Measurements from ENCODE around the gene KCNAB1. TPM values are rescaled to one million over a fixed set of nuclear protein-coding genes. Genes with fewer than 3 reads are reported as not detected.

Gene KCNAB1
- total RNA-seq, 2 donors from 2014 or later, result 0.49 to 0.81 TPM

DNA sequence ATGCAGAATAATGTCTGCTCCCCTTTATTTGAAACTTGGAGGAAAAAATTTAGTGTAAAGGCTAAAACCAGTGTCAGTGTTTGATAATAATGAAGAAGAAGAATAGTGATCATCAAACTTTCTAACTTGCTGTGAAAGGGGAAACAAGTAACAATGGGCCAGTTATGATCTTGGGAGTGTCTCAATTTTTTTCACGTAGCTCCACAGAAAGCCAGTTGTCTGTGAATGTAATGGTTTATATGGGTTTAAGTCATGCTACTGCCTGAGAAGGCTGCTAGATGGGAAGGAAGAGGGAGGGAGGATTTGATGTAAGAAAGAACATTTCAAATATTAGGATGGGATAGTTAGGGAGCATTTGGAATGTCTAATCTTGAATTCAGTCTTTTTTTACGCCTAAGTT, 455.7 kb downstream of the KCNAB1 start:
- Histone ChIP-seq H3K9ac (ENCODE audit: extremely low read depth, low read length, poor library complexity, severe bottlenecking) (no peak overlapping the region), H3K27me3 (ENCODE audit: control insufficient read depth, insufficient read depth, low read length, poor library complexity, severe bottlenecking) (no peaks in the 10 kb centered on the region), H3K4me3 (ENCODE audit: low read length) (no peak overlapping the region), H3K4me1 (ENCODE audit: control insufficient read depth, insufficient read depth, low read length) (no peaks in the 10 kb centered on the region), H3K36me3 (ENCODE audit: control insufficient read depth, insufficient read depth, low read length) (no peaks in the 10 kb centered on the region), H3K27ac (ENCODE audit: low read depth, low read length) (no peak overlapping the region), H3K9me3 (ENCODE audit: control insufficient read depth, low read length) (no peaks in the 10 kb centered on the region)
- H3K27me3 Mint-ChIP-seq (ENCODE audit: insufficient read depth), result peaks cover 1% of the 10 kb centered on the region
- TF ChIP-seq CTCF (conservative IDR thresholded peaks at IDR 0.05), result no peak
- H3K27ac Mint-ChIP-seq, result no peak overlapping the region
- no peak for DNase-seq
- H3K36me3 Mint-ChIP-seq (ENCODE audit: low read depth), result no peaks in the 10 kb centered on the region
- no peaks in the 10 kb centered on the region for H3K4me1 Mint-ChIP-seq
- 89 to 92% methylated on average over 2 of the region's 2 CpGs for WGBS, 2 experiments (ENCODE audit: insufficient coverage in 1 of 2, insufficient read length in 1 of 2)
- H3K4me3 Mint-ChIP-seq, result no peak overlapping the region
- H3K9me3 Mint-ChIP-seq, result no peaks in the 10 kb centered on the region

GRCh38 chr3:156576651-156577348, 456.4 kb downstream of the KCNAB1 start:
- no peak overlapping the region for H3K27ac ChIP-seq (ENCODE audit: low read depth, low read length)
- no peak for DNase-seq
- H3K36me3 ChIP-seq (ENCODE audit: control insufficient read depth, insufficient read depth, low read length), result no peaks in the 10 kb centered on the region
- H3K4me1 ChIP-seq (ENCODE audit: control insufficient read depth, insufficient read depth, low read length), result no peaks in the 10 kb centered on the region
- WGBS, 2 experiments (ENCODE audit: insufficient coverage in 1 of 2, insufficient read length in 1 of 2), result 97% methylated on average over 2 of the region's 2 CpGs; no CpG with 5 or more reads in 1 of the 2 experiments
- H3K27me3 ChIP-seq (ENCODE audit: control insufficient read depth, insufficient read depth, low read length, poor library complexity, severe bottlenecking), result no peaks in the 10 kb centered on the region
- no peak for TF ChIP-seq CTCF (conservative IDR thresholded peaks at IDR 0.05)
- H3K9me3 ChIP-seq (ENCODE audit: control insufficient read depth, low read length), result no peaks in the 10 kb centered on the region
- Mint-ChIP-seq H3K36me3 (ENCODE audit: low read depth) (no peaks in the 10 kb centered on the region), H3K27me3 (ENCODE audit: insufficient read depth) (peaks cover 1% of the 10 kb centered on the region), H3K27ac (no peak overlapping the region), H3K9me3 (no peaks in the 10 kb centered on the region), H3K4me3 (no peak overlapping the region), H3K4me1 (peaks cover 1% of the 10 kb centered on the region)
- no peak overlapping the region for H3K4me3 ChIP-seq (ENCODE audit: low read length)
- no peak overlapping the region for H3K9ac ChIP-seq (ENCODE audit: extremely low read depth, low read length, poor library complexity, severe bottlenecking)

DNA sequence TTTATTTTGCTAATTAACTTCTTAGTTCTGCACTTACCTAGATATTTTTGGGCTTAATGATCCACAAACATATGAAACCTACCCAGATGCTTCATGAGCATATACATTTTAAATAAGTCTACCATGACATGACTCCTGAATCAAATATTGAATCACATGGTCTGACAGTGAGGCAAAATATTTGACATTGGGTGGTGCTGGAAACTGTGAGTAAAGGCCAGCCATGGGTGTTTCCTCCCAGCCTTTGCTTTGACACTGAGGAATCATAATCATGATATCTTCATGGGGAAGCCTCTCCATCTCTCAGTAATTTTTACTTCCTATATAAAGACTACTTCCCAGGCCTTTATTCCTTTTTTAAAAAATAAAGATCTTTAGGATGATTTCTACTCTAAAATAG, 457.4 kb downstream of the KCNAB1 start:
- Histone ChIP-seq H3K9ac (ENCODE audit: extremely low read depth, low read length, poor library complexity, severe bottlenecking) (no peak overlapping the region), H3K27me3 (ENCODE audit: control insufficient read depth, insufficient read depth, low read length, poor library complexity, severe bottlenecking) (no peaks in the 10 kb centered on the region), H3K9me3 (ENCODE audit: control insufficient read depth, low read length) (no peaks in the 10 kb centered on the region), H3K4me1 (ENCODE audit: control insufficient read depth, insufficient read depth, low read length) (no peaks in the 10 kb centered on the region), H3K4me3 (ENCODE audit: low read length) (no peak overlapping the region), H3K27ac (ENCODE audit: low read depth, low read length) (no peak overlapping the region), H3K36me3 (ENCODE audit: control insufficient read depth, insufficient read depth, low read length) (no peaks in the 10 kb centered on the region)
- no peak for TF ChIP-seq CTCF (conservative IDR thresholded peaks at IDR 0.05)
- Mint-ChIP-seq H3K4me1 (peaks cover 2% of the 10 kb centered on the region), H3K27ac (no peak overlapping the region), H3K4me3 (no peak overlapping the region), H3K27me3 (ENCODE audit: insufficient read depth) (peaks cover 1% of the 10 kb centered on the region), H3K36me3 (ENCODE audit: low read depth) (no peaks in the 10 kb centered on the region), H3K9me3 (no peaks in the 10 kb centered on the region)
- DNase-seq, result no peak

Data from endodermal cell (in vitro differentiated cells).